GM12878 (cell line): ENCODE results near the gene PCDH15. TPM values are rescaled to one million over a fixed set of nuclear protein-coding genes. Genes with fewer than 3 reads are reported as not detected.

ENCODE experiments used
- ATAC-seq: fragments of 200-7000 bp; cut with Tn5 transposase; 3 replicates; pipeline ENCODE4 v1.9.1; 2020; ENCODE audit warnings: mild to moderate bottlenecking, moderate library complexity
- BruUV-seq: library from RNA; stranded (reverse); fragments of 400-500 nt; replicated peaks from 2 replicates; lab custom pipeline; 2021; lab: Mats Ljungman, UMichigan
- CTCF ChIA-PET: fragments of 300-600 bp; sonication (Branson Sonifier 250); formaldehyde crosslinking; extraction: SDS; loops from one replicate; lab custom pipeline; 2021; ENCODE audit warnings: inconsistent platforms; lab: Yijun Ruan, JAX
- POLR2A ChIA-PET: fragments of 350-600 bp; formaldehyde crosslinking; extraction: SDS; loops from one replicate; lab custom pipeline; 2021; ENCODE audit warnings: inconsistent platforms; lab: Charles Lee
- RAD21 ChIA-PET: fragments of 300-600 bp; sonication (Branson Sonifier 250); formaldehyde crosslinking; loops from one replicate; lab custom pipeline; 2023; ENCODE audit warnings: antibody characterized with exemption; ENCODE audit not compliant: unreplicated experiment; lab: Charles Lee
- SMC1A ChIA-PET: fragments of 300-600 bp; sonication (Branson Sonifier 250); formaldehyde crosslinking; loops from one replicate; lab custom pipeline; 2023; ENCODE audit not compliant: unreplicated experiment, uncharacterized antibody; lab: Charles Lee
- DNase-seq: peaks from one replicate; pipeline ENCODE4 v3.0.0-alpha.2; 2011; ENCODE audit warnings: low read depth, low spot score
- FAIRE-seq: peaks from 3 replicates; lab custom pipeline; 2011; peaks lifted over from hg19 to GRCh38; lab: Jason Lieb, UNC
- H2AFZ ChIP-seq: 2 replicates; pipeline ENCODE4 v1.6.0; 2011; ENCODE audit warnings: low read depth, low read length, control low read depth; ENCODE audit not compliant: control insufficient read depth
- H3K27ac ChIP-seq: 2 replicates; pipeline ENCODE4 v1.5.1; 2011; ENCODE audit warnings: control low read depth; ENCODE audit not compliant: control insufficient read depth, insufficient read depth
- H3K27me3 ChIP-seq, 2 experiments: replicated peaks in 1 of 2; 2 replicates each; pipeline versions ENCODE4 v1.6.0 to v1.6.1; 2011; ENCODE audit warnings: low read length in 1 of 2; ENCODE audit not compliant: control insufficient read depth in 2 of 2, insufficient read depth in 2 of 2
- H3K36me3 ChIP-seq, 2 experiments: 2 replicates each; pipeline ENCODE4 v1.5.1; 2011; ENCODE audit warnings: low read length in 1 of 2; ENCODE audit not compliant: control insufficient read depth in 2 of 2, insufficient read depth in 2 of 2
- H3K4me1 ChIP-seq: 2 replicates; pipeline ENCODE4 v1.6.1; 2011; ENCODE audit warnings: mild to moderate bottlenecking, low read length, moderate library complexity, mixed read lengths; ENCODE audit not compliant: control insufficient read depth, insufficient read depth
- H3K4me2 ChIP-seq: 2 replicates; pipeline ENCODE4 v1.6.0; 2011; ENCODE audit warnings: control low read depth; ENCODE audit not compliant: control insufficient read depth, insufficient read depth
- H3K4me3 ChIP-seq: fragments of 200-600 bp; sonication (generic); 2 replicates; pipeline ENCODE4 v1.5.1; 2016
- H3K79me2 ChIP-seq: 2 replicates; pipeline ENCODE4 v1.6.0; 2011; ENCODE audit warnings: low read length; ENCODE audit not compliant: control insufficient read depth, insufficient read depth
- H3K9ac ChIP-seq: 2 replicates; pipeline ENCODE4 v1.8.0; 2011; ENCODE audit warnings: low read length, control low read depth, mixed read lengths; ENCODE audit not compliant: control insufficient read depth, insufficient read depth
- H3K9me3 ChIP-seq: replicated peaks from 3 replicates; pipeline ENCODE4 v1.5.1; 2011; ENCODE audit warnings: mild to moderate bottlenecking, low read length; ENCODE audit not compliant: control insufficient read depth, insufficient read depth
- H4K20me1 ChIP-seq: 2 replicates; pipeline ENCODE4 v1.6.0; 2011; ENCODE audit not compliant: control insufficient read depth, insufficient read depth
- DPF2 ChIP-seq: fragments of 450-650 bp; IDR thresholded peaks from 2 replicates; pipeline ENCODE4 v1.6.1; 2017; ENCODE audit warnings: mild to moderate bottlenecking
- HDGF ChIP-seq: fragments of 450-650 bp; IDR thresholded peaks from 2 replicates; pipeline ENCODE4 v1.6.1; 2016; ENCODE audit warnings: antibody characterized with exemption
- MYB ChIP-seq: fragments of 150-350 bp; IDR thresholded peaks from 2 replicates; pipeline ENCODE4 v1.6.1; 2014; ENCODE audit warnings: mild to moderate bottlenecking, low read depth, low read length, borderline replicate concordance
- NR2C1 ChIP-seq: fragments of 450-650 bp; IDR thresholded peaks from 2 replicates; pipeline ENCODE4 v1.6.1; 2017; ENCODE audit warnings: antibody characterized with exemption, mild to moderate bottlenecking, moderate library complexity
- NR2F1 ChIP-seq: fragments of 450-650 bp; conservative IDR thresholded peaks from 2 replicates; pipeline ENCODE4 v1.6.1; 2017; ENCODE audit warnings: mild to moderate bottlenecking
- POU2F2 ChIP-seq: IDR thresholded peaks from 3 replicates; pipeline ENCODE4 v1.6.1; 2011; ENCODE audit warnings: low read depth, mild to moderate bottlenecking, low read length, borderline replicate concordance
- SMC3 ChIP-seq: IDR thresholded peaks from 2 replicates; pipeline ENCODE4 v1.6.1; 2011; ENCODE audit warnings: low read length, improper control_type of control experiment, borderline replicate concordance
- SP1 ChIP-seq: IDR thresholded peaks from one replicate; pipeline ENCODE4 v1.6.1; 2011; ENCODE audit warnings: low read depth, low read length
- TAF1 ChIP-seq: IDR thresholded peaks from 2 replicates; pipeline ENCODE4 v1.6.1; 2011; ENCODE audit warnings: mild to moderate bottlenecking, low read depth, low read length, borderline replicate concordance
- ZBED1 ChIP-seq: IDR thresholded peaks from 2 replicates; pipeline ENCODE4 v1.6.1; 2016; ENCODE audit warnings: borderline replicate concordance
- ZNF274 ChIP-seq: IDR thresholded peaks from one replicate; pipeline ENCODE4 v1.8.0; 2011; ENCODE audit not compliant: insufficient read length, insufficient read depth
- ZSCAN29 ChIP-seq: fragments of 450-650 bp; IDR thresholded peaks from 2 replicates; pipeline ENCODE4 v1.6.1; 2017; ENCODE audit warnings: mild to moderate bottlenecking, moderate library complexity
- WGBS: methylation state at CpG from one replicate; pipeline ENCODE4 v1.1.6; 2016; ENCODE audit warnings: low lambda C conversion rate; ENCODE audit not compliant: insufficient replicate concordance, insufficient coverage; ENCODE audit errors: missing lambda C conversion rate; 5-methylcytosine and 5-hydroxymethylcytosine counted together
- in situ Hi-C: fragments of 300-500 bp; cut with MboI; formaldehyde crosslinking; loops from 9 replicates; pipeline ENCODE4 v1.14.3; 2018; ENCODE audit warnings: mixed read lengths
- intact Hi-C: fragments of 100-400 bp; cut with micrococcal nuclease; formaldehyde crosslinking; loops from one replicate; pipeline ENCODE4 v1.14.2; 2022; ENCODE audit not compliant: unreplicated experiment
- polyA plus RNA-seq, 11 experiments: library from polyadenylated mRNA; depleted of rRNA in 4 of 11; unstranded in 6 of 11; stranded (reverse) in 5 of 11; fragments of >200 nt; fragmentation: Nextera tagmentation in 4 of 11; fragmentation: Illumina TruSeq in 1 of 11; extraction: Ambion mirVana in 4 of 11; extraction: Trizol in 1 of 11; gene quantifications; 1 replicate in 1 of 11; 2 replicates in 10 of 11; pipeline versions ENCODE4 v1.2.1 to v1.2.3, GENCODE V29; 2011 to 2016; ENCODE audit warnings: inconsistent platforms in 2 of 11, missing spikeins in 2 of 11, low read depth in 1 of 11
- total RNA-seq, 4 experiments: library from RNA; depleted of rRNA in 3 of 4; stranded (reverse); fragments of >200 nt in 3 of 4; fragmentation: Illumina TruSeq in 1 of 4; extraction: Trizol in 1 of 4; gene quantifications; 2 replicates each; pipeline versions ENCODE4 v1.2.1 to v1.2.3, GENCODE V29; 2013 to 2021

The PCDH15 gene
- total and polyA plus RNA-seq, 10 of the 15 experiments (the other 5 are each of a cell fraction or from before 2014, with no cell fraction given) = 0.03 to 0.52 (median 0.07) TPM; not detected in 6

DNA sequence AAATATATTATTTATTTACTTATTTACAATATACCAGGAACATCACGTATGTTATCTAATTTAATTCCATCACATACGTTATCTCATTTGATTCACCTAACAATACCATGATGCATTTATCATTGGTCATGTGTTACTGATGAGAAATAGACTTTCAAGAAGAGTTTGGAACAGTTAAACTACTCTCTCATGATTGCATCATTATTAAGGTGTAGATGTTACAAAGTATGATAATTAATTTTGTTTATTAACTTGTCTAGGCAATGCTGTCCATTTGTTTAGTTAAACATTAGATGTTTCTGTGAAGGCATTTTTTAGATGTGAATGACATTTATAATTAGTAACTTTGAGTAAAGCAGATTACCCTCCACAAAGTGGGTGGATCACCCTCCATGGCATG lies 32.0 kb upstream of the PCDH15 start:
- Histone ChIP-seq H3K9me3 (no peaks in the 10 kb centered on the region), H4K20me1 (no peaks in the 10 kb centered on the region), H2AFZ (no peak overlapping the region), H3K36me3 (no peaks in the 10 kb centered on the region), H3K4me2 (no peak overlapping the region), H3K4me1 (no peaks in the 10 kb centered on the region), H3K79me2 (no peaks in the 10 kb centered on the region), H3K27me3 (no peaks in the 10 kb centered on the region; a peak in 1 of 4 replicates), H3K4me3 (no peak overlapping the region), H3K9ac (no peak overlapping the region), H3K27ac (no peak overlapping the region)
- POLR2A ChIA-PET = no interaction called here
- DNase-seq (no peak), ATAC-seq (no peak), FAIRE-seq (no peak)
- SMC1A ChIA-PET = no interaction called here
- RAD21 ChIA-PET = no interaction called here
- intact Hi-C loops (no loop called here), in situ Hi-C loops (no loop called here)
- BruUV-seq = no TSS peak
- no peak for TF ChIP-seq ZSCAN29
- TF ChIP-seq TAF1 = no peak
- TF ChIP-seq DPF2 = no peak
- TF ChIP-seq NR2C1 = no peak
- TF ChIP-seq HDGF = no peak
- no peak for TF ChIP-seq SP1
- TF ChIP-seq POU2F2 = no peak
- WGBS = 4% methylated on average over 2 of the region's 2 CpGs
- CTCF ChIA-PET = no interaction called here

DNA sequence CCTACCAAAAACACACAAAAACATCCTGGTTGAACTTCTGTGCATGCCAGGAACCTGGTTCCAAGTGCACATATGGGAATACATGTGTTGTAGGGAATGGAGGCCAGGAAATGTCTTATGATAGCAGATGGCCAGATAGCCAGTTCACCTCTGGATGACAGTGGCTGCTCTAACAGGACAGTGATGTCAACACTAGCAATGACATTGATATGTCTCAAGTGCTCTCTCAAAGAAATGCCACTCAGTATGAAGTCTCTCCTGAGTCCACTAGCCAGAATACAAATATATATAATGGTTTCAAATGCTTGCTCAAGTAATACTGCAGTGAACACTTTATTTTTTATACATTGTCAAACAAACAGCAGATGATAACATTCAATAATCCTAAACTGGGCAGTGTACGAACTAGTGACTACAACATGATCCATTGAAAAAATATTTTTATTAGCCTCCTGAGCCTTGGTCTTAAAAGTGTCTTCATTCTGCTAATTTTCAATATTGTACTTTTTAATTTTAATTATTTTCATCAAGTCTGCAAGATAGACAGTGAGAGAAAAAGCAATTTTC lies 26.0 kb upstream of the PCDH15 start:
- no peak for DNase-seq
- BruUV-seq = no TSS peak
- WGBS = 0% methylated on average over 1 of the region's 1 CpG
- SMC1A ChIA-PET = interaction anchor here (0.8 kb wide), 1 partner anchor 31 kb away, joined by 3 read pairs; no protein-coding TSS in a partner anchor
- POLR2A ChIA-PET = no interaction called here
- Histone ChIP-seq H3K27ac (no peak overlapping the region), H3K27me3 (no peaks in the 10 kb centered on the region), H3K4me3 (no peak overlapping the region), H3K79me2 (no peaks in the 10 kb centered on the region), H3K9me3 (no peaks in the 10 kb centered on the region), H2AFZ (no peak overlapping the region), H4K20me1 (no peaks in the 10 kb centered on the region), H3K36me3 (no peaks in the 10 kb centered on the region), H3K4me1 (no peaks in the 10 kb centered on the region), H3K4me2 (no peak overlapping the region), H3K9ac (no peak overlapping the region)
- intact Hi-C loops = loop anchor here (5.0 kb wide), 1 partner anchor 50 kb away; no protein-coding TSS in a partner anchor
- in situ Hi-C loops = no loop called here
- ATAC-seq = no peak
- RAD21 ChIA-PET = no interaction called here
- no peak for FAIRE-seq
- TF ChIP-seq SMC3 = no peak
- no peak for TF ChIP-seq MYB
- no peak for TF ChIP-seq ZBED1
- no peak for TF ChIP-seq ZNF274
- TF ChIP-seq NR2F1 = no peak
- TF ChIP-seq, all 136 proteins: peak for 0
- CTCF ChIA-PET = no interaction called here
